Mucosa of stomach (tissue), 1 donor: ENCODE data around the gene STRIT1.
"Not testable (repeated sequence)": the region's sequence is repeated elsewhere in the genome, so short reads cannot be mapped to it uniquely, and the experiment has no call there.

Experiments
- H3K27me3 ChIP-seq: one replicate; pipeline ENCODE4 v1.7.0; 2013; ENCODE audit warnings: mild to moderate bottlenecking, low read length; ENCODE audit not compliant: control insufficient read depth, insufficient read depth
- H3K36me3 ChIP-seq: one replicate; pipeline ENCODE4 v1.7.0; 2013; ENCODE audit warnings: low read length; ENCODE audit not compliant: control insufficient read depth, insufficient read depth
- H3K4me1 ChIP-seq: one replicate; pipeline ENCODE4 v1.7.0; 2013; ENCODE audit warnings: mild to moderate bottlenecking, low read length; ENCODE audit not compliant: control insufficient read depth, insufficient read depth
- H3K4me3 ChIP-seq: one replicate; pipeline ENCODE4 v1.7.0; 2013; ENCODE audit warnings: low read length
- H3K9ac ChIP-seq: one replicate; pipeline ENCODE4 v1.7.0; 2013; ENCODE audit warnings: mild to moderate bottlenecking, low read length, moderate library complexity
- H3K9me3 ChIP-seq: one replicate; pipeline ENCODE4 v1.7.0; 2013; ENCODE audit warnings: mild to moderate bottlenecking, low read length, moderate library complexity; ENCODE audit not compliant: control insufficient read depth
- donor health status: Pancreatic carcinoma.

The STRIT1 gene

DNA sequence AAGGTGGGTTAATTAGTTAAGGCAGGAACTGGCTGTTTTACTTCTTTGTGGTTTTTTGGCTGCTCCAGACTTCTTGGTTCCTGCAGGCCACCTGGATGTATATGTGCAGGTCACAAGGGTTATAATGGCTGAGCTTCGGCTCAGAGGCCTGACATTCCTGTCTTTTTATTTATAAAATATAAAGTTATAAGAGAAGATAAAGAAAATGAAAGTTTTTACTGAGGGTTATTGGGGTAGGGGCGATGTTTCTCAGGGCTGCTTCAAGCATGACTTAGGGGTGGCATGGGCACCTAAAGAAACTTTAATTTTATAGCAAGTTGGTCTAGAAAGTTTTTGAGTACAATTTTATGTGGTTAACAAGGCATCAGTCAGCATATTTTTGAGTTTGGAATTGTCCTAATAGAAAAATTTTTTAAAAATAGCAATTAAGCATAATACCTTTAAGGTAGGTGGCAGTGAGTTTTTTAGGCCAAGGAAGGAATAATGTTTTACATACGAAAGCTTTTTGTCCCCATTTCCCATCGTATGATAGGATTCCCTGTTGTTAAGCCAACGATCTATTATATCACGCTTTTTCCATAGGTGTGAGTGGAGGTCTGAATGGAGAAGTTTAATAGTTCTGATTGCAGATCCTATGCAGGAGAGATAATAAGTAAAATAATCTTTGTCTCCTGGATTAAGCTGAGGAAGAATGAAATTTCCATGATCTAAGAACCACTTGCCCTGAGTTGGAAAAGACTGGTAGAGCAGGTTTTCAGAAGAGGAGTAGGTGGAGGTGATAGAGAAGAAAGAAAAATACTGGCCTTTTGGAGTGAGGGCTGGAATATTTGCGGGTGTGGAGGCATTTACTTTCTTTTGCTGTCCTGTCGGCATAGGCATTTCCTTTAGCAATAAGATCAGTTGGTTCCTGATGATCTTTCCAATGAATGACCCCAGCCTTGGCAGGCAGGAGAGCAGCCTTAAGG, 10.1 kb downstream of the STRIT1 start:
- Histone ChIP-seq H3K36me3 (no peaks in the 10 kb centered on the region), H3K9me3 (no peaks in the 10 kb centered on the region), H3K9ac (no peak overlapping the region), H3K4me3 (no peak overlapping the region), H3K4me1 (no peaks in the 10 kb centered on the region), H3K27me3 (no peaks in the 10 kb centered on the region)

DNA sequence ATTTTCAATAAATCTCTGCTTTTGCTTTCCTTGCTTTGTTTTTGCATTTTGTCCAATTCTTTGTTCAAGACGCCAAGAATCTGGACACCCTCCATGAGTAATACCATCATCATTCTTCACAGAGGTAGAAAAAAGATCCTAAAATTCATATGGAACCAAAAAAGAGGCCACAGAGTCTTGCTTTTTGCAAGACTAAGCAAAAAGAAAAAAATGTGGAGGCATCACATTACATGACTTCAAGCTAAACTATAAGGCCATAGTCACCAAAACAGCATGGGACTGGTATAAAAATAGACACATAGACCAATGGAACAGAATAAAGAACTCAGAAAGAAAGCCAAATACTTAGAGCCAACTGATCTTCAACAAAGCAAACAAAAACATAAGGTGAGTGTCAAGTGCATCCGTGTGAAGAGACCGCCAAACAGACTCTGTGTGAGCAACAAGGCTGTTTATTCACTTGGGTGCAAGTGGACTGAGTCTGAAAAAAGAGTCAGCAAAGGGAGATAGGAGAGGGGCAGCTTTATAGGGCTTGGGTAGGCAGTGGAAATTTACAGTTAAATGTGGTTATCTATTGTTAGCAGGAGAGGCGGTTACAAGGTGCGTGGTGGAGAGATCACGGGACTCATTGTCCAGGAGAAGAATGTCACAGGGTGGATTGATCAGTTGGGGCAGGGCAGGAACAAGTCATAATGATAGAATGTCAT, 10.9 kb downstream of the STRIT1 start:
- Histone ChIP-seq H3K4me1 (no peaks in the 10 kb centered on the region), H3K27me3 (no peaks in the 10 kb centered on the region), H3K36me3 (no peaks in the 10 kb centered on the region), H3K9me3 (no peaks in the 10 kb centered on the region), H3K4me3 (no peak overlapping the region), H3K9ac (no peak overlapping the region)

DNA sequence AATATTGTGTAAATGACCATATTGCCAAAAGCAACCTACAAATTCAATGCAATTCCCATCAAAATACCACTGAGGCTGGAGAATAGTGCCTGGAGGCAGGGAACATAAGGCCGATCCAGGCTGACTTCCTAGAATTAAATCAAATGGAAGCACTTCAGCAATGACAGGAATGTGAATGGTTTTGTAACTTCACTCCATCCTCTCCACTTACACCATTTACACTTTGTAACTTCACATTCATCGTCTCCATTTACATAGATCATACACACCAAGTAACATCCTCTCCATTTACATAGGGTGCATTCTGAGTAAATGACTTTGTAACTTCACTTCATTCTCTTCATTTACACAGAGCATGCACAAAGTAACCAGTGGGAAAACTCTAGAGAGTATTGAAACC, 11.6 kb downstream of the STRIT1 start:
- no peaks in the 10 kb centered on the region for H3K4me1 ChIP-seq
- no peaks in the 10 kb centered on the region for H3K36me3 ChIP-seq
- H3K9me3 ChIP-seq = no peaks in the 10 kb centered on the region
- no peak overlapping the region for H3K9ac ChIP-seq
- no peak overlapping the region for H3K4me3 ChIP-seq
- no peaks in the 10 kb centered on the region for H3K27me3 ChIP-seq

DNA sequence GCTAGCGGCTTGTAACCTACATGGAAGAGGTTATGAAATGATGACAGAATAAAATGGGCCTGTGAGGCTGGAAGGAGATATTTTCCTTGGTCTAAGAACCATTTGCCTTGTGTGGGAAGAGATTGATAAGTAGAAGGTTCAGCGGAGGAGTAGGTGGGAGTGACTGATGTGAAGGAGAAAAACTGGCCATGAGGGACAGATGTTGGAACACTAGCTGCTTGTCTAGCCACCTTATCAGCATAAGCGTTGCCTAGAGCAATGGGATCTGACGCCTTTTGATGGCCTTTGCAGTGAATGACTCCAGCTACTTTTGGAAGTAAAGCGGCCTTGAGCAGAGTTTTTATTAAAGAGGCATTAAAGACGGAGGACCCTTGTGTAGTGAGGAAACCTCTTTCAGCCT, 17.4 kb downstream of the STRIT1 start:
- H3K9ac ChIP-seq, H3K9me3 ChIP-seq, H3K4me3 ChIP-seq, H3K36me3 ChIP-seq, H3K4me1 ChIP-seq, H3K27me3 ChIP-seq: not testable (repeated sequence)

DNA sequence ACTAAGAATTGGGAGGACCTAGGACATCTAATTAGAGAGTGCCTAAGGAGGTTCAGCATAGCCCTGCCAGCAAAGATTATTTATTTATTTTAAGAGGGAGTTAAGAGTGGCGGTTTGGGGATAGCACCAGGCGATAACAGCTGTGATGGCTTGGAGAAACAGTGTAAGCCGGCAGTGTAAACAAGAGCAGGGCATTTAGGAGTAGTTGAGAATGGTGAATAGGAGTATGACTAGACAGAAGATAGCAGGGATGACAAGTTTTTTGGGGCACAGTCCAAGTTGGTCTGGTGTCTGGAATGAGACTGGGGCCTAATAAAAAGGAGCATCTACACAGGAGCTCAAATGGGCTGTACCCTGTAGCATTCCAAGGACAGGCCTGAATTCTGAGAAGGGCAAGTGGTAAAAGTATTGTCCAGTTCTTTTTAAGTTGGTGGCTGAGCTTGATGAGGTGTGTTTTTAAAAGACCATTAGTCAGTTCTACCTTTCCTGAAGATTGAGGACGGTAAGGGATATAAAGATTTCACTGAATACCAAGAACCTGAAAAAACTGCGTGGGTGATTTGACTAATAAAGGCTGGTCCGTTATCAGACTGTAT, 18.2 kb downstream of the STRIT1 start:
- H3K9me3 ChIP-seq, H3K4me1 ChIP-seq, H3K36me3 ChIP-seq, H3K4me3 ChIP-seq, H3K9ac ChIP-seq, H3K27me3 ChIP-seq: not testable (repeated sequence)

DNA sequence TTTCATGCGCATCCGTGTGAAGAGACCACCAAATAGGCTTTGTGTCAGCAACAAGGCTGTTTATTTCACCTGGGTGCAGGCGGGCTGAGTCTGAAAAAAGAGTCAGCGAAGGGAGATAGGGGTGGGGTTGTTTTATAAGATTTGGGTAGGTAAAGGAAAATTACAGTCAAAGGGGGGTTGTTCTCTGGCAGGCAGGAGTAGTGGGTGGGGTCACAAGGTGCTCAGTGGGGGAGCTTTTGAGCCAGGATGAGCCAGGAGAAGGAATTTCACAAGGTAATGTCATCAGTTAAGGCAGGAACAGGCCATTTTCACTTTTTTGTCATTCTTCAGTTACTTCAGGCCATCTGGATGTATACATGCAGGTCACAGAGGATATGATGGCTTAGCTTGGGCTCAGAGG, 19.0 kb downstream of the STRIT1 start:
- H3K9ac ChIP-seq = not testable (repeated sequence)

DNA sequence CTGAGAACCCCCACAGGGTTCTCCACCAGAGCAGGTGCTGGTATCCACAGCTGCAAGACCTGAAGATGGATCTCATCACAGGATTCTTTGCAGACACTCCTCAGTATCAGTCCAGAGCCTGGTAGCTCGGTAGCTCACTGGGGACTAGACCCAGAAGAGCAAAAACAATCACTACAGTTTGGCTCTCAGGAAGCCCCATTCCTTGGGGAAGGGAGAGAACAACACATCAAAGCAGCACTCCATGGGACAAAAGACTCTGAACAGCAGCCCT, 22.2 kb downstream of the STRIT1 start:
- H3K9me3 ChIP-seq = no peaks in the 10 kb centered on the region
- no peaks in the 10 kb centered on the region for H3K4me1 ChIP-seq
- H3K36me3 ChIP-seq = no peaks in the 10 kb centered on the region
- H3K9ac ChIP-seq = no peak overlapping the region
- H3K27me3 ChIP-seq = no peaks in the 10 kb centered on the region
- no peak overlapping the region for H3K4me3 ChIP-seq

More for the DNA sequence above, 19.0 kb downstream of the STRIT1 start:
- not testable (repeated sequence) for H3K36me3 ChIP-seq, H3K4me3 ChIP-seq, H3K27me3 ChIP-seq, H3K9me3 ChIP-seq, H3K4me1 ChIP-seq

DNA sequence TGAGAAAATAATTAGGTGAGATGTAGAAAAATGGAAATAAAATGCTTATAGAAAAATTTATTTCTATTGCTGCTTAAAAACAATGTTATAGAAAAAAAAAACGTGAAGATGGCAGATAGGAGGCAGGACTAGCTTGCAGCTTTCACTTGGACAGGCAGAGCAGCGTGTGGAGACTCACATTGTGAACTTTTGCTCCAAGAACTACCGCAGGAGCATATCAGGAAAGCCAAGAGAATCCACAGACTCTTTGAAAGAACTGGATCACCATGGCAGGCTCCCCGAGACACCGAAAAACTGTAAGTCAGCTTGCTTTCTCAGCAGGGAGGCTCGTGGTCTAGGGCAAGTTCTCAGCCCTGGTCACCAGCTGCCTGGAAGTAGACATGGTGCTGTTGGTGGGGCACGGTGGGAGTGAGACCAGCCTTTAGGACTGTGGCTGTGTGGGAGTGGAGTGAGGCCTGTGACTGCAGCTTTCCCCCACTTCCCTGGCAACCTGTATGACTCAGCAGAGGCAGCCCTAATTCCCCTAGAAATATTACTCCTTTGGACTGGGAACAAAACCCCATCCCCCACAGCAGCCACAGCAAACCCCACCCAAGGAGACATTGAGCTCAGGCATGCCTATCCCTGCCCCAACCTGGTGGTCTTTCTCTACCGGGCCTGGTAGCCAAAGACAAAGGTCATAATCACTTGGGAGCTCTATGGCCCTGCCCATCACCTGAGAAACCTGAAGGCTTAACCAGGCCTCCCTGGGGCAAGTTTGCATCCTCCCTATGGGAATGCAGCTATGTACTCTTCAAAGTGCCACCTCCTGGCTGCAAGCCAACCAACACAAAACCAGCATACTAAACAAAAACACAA, 22.8 kb downstream of the STRIT1 start:
- Histone ChIP-seq H3K9me3 (no peaks in the 10 kb centered on the region), H3K27me3 (no peaks in the 10 kb centered on the region), H3K36me3 (no peaks in the 10 kb centered on the region), H3K4me1 (no peaks in the 10 kb centered on the region), H3K4me3 (no peak overlapping the region), H3K9ac (no peak overlapping the region)

DNA sequence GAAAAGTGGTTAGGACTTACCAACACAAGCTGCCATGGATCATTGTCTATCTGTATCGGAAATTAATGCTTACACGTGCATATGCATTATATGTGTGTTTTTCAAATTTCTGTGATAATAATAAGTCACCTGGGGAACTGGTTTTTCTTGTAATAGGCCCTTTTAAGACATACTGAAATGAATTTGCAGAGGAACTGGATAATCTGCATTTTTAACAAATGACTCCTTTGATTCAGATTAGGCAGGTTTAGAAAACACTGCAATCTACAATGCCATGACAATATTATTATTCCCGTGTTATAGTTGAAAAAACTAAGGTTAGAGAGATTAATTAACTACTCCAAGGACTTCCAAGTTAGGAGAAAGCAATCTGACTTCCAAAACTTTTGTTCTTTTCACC, 23.4 kb downstream of the STRIT1 start:
- Histone ChIP-seq H3K36me3 (no peaks in the 10 kb centered on the region), H3K27me3 (no peaks in the 10 kb centered on the region), H3K4me3 (no peak overlapping the region), H3K9ac (no peak overlapping the region), H3K4me1 (no peaks in the 10 kb centered on the region), H3K9me3 (no peaks in the 10 kb centered on the region)

DNA sequence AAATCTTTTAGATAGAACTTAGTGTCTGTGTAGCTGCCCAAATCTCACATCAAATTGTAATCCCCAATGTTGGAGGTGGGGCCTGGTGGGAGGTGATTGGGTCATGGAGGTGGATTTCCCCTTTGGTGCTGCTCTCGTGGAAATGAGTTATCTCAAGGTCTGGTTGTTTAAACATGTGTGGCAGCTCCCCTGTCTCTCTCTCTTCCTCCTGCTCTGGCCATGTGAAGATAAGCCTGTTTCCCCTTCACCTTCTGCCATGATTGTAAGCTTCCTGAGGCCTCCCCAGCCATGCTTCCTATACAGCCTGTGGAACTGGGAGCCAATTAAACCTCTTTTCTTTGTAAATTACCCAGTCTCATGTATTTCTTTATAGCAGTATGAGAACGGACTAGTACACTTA, 30.6 kb downstream of the STRIT1 start:
- not testable (repeated sequence) for H3K4me1 ChIP-seq

DNA sequence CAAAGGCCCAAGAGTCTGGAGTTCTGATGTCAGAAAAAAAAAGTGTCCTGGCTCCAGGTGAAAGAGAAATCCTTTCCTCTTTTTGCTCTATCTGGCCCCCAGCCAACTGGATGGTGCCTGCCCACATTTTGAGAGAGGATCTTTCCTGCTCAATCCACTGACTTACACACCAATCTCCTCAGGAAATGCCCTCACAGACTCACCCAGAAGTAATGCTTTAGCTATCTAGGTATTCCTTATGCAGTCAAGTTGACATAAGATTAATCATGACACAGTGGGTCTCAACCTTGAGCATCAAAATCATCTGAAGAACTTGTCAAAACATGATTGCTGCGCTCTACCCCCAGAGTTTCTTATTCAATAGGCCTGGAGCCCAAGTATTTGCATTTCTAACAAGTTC, 31.2 kb downstream of the STRIT1 start:
- no peaks in the 10 kb centered on the region for H3K27me3 ChIP-seq
- H3K4me1 ChIP-seq = no peaks in the 10 kb centered on the region
- no peak overlapping the region for H3K4me3 ChIP-seq
- H3K36me3 ChIP-seq = no peaks in the 10 kb centered on the region
- no peak overlapping the region for H3K9ac ChIP-seq
- no peaks in the 10 kb centered on the region for H3K9me3 ChIP-seq

More for the DNA sequence above, 30.6 kb downstream of the STRIT1 start:
- not testable (repeated sequence) for H3K36me3 ChIP-seq, H3K9me3 ChIP-seq, H3K4me3 ChIP-seq, H3K9ac ChIP-seq, H3K27me3 ChIP-seq

DNA sequence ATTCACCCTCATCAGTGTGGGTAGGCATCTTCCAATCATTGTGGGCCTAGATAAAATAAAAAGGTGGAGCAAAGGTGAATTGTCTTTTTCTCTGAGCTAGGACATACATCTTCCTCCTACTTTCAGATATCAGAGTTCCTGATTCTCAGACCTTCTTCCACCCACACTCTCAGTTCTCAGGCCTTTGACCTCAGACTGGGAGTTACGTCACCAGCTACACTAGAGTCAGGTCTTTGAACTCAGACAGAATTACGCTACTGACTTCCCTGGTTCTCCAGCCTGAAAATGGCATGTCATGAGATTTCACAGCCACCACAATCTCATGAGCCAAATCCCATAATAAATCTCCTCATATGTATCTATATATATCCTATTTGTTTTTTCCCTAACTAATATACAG, 39.0 kb downstream of the STRIT1 start:
- H3K4me1 ChIP-seq = no peaks in the 10 kb centered on the region
- H3K9me3 ChIP-seq = no peaks in the 10 kb centered on the region
- no peak overlapping the region for H3K9ac ChIP-seq
- H3K4me3 ChIP-seq = no peak overlapping the region
- no peaks in the 10 kb centered on the region for H3K27me3 ChIP-seq
- no peaks in the 10 kb centered on the region for H3K36me3 ChIP-seq
